ENCODE results near the gene APOE. TPM values are rescaled to one million over a fixed set of nuclear protein-coding genes. Genes with fewer than 3 reads are reported as not detected.

APOE gene
- polyA plus RNA-seq, 1 experiment, result 2.8 TPM

DNA sequence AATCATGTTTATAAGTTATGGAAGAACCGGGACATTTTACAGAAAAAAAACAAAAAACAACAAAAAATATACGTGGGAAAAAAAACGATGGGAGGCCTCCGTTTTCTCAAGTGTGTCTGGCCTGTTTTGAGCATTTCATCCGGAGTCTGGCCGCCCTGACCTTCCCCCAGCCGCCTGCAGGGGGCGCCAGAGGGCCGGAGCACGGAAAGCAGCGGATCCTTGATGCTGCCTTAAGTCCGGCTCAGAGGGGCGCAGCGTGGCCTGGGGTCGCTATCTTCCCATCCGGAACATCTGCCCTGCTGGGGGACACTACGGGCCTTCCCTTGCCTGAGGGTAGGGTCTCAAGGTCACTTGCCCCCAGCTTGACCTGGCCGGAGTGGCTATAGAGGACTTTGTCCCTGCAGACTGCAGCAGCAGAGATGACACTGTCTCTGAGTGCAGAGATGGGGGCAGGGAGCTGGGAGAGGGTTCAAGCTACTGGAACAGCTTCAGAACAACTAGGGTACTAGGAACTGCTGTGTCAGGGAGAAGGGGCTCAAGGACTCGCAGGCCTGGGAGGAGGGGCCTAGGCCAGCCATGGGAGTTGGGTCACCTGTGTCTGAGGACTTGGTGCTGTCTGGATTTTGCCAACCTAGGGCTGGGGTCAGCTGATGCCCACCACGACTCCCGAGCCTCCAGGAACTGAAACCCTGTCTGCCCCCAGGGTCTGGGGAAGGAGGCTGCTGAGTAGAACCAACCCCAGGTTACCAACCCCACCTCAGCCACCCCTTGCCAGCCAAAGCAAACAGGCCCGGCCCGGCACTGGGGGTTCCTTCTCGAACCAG lies 1.8 kb upstream of the APOE start:
- POLR2A ChIA-PET, result no interaction called here
- TF ChIP-seq, protein P1, sequence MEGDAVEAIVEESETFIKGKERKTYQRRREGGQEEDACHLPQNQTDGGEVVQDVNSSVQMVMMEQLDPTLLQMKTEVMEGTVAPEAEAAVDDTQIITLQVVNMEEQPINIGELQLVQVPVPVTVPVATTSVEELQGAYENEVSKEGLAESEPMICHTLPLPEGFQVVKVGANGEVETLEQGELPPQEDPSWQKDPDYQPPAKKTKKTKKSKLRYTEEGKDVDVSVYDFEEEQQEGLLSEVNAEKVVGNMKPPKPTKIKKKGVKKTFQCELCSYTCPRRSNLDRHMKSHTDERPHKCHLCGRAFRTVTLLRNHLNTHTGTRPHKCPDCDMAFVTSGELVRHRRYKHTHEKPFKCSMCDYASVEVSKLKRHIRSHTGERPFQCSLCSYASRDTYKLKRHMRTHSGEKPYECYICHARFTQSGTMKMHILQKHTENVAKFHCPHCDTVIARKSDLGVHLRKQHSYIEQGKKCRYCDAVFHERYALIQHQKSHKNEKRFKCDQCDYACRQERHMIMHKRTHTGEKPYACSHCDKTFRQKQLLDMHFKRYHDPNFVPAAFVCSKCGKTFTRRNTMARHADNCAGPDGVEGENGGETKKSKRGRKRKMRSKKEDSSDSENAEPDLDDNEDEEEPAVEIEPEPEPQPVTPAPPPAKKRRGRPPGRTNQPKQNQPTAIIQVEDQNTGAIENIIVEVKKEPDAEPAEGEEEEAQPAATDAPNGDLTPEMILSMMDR (IDR thresholded peaks at IDR 0.05; ENCODE audit: insufficient read depth, low read depth, low read length), result peak; percentile 99
- DNase-seq (ENCODE audit: low read depth), result no peak
- CTCF ChIA-PET, result interaction anchor here (0.6 to 6.6 kb wide), 21 partner anchors 9 to 436 kb away, joined by 3 to 151 read pairs (median 4); partner anchors contain the start of genes APOC1, CLPTM1, IGSF23 and KLC3
- peaks cover 14% of the 10 kb centered on the region for H3K36me3 ChIP-seq (ENCODE audit: control insufficient read depth, insufficient read depth, low read length)
- peaks cover 3% of the 10 kb centered on the region for H3K27me3 ChIP-seq (ENCODE audit: control insufficient read depth, insufficient read depth, low read length)
- no peak overlapping the region for H3K4me3 ChIP-seq (ENCODE audit: low read depth, low read length)

DNA sequence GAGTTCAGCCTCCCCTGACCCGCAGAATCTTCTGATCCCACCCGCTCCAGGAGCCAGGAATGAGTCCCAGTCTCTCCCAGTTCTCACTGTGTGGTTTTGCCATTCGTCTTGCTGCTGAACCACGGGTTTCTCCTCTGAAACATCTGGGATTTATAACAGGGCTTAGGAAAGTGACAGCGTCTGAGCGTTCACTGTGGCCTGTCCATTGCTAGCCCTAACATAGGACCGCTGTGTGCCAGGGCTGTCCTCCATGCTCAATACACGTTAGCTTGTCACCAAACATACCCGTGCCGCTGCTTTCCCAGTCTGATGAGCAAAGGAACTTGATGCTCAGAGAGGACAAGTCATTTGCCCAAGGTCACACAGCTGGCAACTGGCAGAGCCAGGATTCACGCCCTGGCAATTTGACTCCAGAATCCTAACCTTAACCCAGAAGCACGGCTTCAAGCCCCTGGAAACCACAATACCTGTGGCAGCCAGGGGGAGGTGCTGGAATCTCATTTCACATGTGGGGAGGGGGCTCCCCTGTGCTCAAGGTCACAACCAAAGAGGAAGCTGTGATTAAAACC lies 1.1 kb upstream of the APOE start:
- POLR2A ChIA-PET, result no interaction called here
- no peak for DNase-seq (ENCODE audit: low read depth)
- CTCF ChIA-PET, result interaction anchor here (0.6 to 6.6 kb wide), 19 partner anchors 9 to 435 kb away, joined by 3 to 151 read pairs (median 4); partner anchors contain the start of genes APOC1, CLPTM1, IGSF23 and KLC3
- Histone ChIP-seq H3K4me3 (ENCODE audit: low read depth, low read length) (no peak overlapping the region), H3K36me3 (ENCODE audit: control insufficient read depth, insufficient read depth, low read length) (peaks cover 14% of the 10 kb centered on the region), H3K27me3 (ENCODE audit: control insufficient read depth, insufficient read depth, low read length) (peaks cover 3% of the 10 kb centered on the region)
- TF ChIP-seq, protein P1 (IDR thresholded peaks at IDR 0.05; ENCODE audit: insufficient read depth, low read depth, low read length), result 0 out of 2 replicates have a peak, but pooled peaks have one; percentile 27

DNA sequence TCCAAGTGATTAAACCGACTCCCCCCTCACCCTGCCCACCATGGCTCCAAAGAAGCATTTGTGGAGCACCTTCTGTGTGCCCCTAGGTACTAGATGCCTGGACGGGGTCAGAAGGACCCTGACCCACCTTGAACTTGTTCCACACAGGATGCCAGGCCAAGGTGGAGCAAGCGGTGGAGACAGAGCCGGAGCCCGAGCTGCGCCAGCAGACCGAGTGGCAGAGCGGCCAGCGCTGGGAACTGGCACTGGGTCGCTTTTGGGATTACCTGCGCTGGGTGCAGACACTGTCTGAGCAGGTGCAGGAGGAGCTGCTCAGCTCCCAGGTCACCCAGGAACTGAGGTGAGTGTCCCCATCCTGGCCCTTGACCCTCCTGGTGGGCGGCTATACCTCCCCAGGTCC lies 2.0 kb downstream of the APOE start:
- TF ChIP-seq, protein P1 (IDR thresholded peaks at IDR 0.05; ENCODE audit: insufficient read depth, low read depth, low read length), result no peak
- H3K36me3 ChIP-seq (ENCODE audit: control insufficient read depth, insufficient read depth, low read length), result no peaks in the 10 kb centered on the region; the same call in 1 of the 2 replicates
- CTCF ChIA-PET, result interaction anchor here (6.6 kb wide), 1 partner anchor 45 kb away, joined by 151 read pairs; the partner anchor contains the start of gene CLPTM1

DNA sequence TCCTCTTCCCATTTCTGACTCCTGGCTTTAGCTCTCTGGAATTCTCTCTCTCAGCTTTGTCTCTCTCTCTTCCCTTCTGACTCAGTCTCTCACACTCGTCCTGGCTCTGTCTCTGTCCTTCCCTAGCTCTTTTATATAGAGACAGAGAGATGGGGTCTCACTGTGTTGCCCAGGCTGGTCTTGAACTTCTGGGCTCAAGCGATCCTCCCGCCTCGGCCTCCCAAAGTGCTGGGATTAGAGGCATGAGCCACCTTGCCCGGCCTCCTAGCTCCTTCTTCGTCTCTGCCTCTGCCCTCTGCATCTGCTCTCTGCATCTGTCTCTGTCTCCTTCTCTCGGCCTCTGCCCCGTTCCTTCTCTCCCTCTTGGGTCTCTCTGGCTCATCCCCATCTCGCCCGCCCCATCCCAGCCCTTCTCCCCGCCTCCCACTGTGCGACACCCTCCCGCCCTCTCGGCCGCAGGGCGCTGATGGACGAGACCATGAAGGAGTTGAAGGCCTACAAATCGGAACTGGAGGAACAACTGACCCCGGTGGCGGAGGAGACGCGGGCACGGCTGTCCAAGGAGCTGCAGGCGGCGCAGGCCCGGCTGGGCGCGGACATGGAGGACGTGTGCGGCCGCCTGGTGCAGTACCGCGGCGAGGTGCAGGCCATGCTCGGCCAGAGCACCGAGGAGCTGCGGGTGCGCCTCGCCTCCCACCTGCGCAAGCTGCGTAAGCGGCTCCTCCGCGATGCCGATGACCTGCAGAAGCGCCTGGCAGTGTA lies 2.7 kb downstream of the APOE start:
- Histone ChIP-seq H3K4me3 (ENCODE audit: low read depth, low read length) (no peak overlapping the region), H3K36me3 (ENCODE audit: control insufficient read depth, insufficient read depth, low read length) (no peaks in the 10 kb centered on the region), H3K27me3 (ENCODE audit: control insufficient read depth, insufficient read depth, low read length) (peaks cover 3% of the 10 kb centered on the region)
- TF ChIP-seq, protein P1 (IDR thresholded peaks at IDR 0.05; ENCODE audit: insufficient read depth, low read depth, low read length), result no peak
- ChIA-PET POLR2A (no interaction called here), CTCF (interaction anchor here (6.6 kb wide), 1 partner anchor 45 kb away, joined by 151 read pairs; the partner anchor contains the start of gene CLPTM1)
- no peak for DNase-seq (ENCODE audit: low read depth)

More for the DNA sequence above, 2.0 kb downstream of the APOE start:
- POLR2A ChIA-PET, result no interaction called here
- H3K27me3 ChIP-seq (ENCODE audit: control insufficient read depth, insufficient read depth, low read length), result peaks cover 3% of the 10 kb centered on the region
- no peak for DNase-seq (ENCODE audit: low read depth)
- no peak overlapping the region for H3K4me3 ChIP-seq (ENCODE audit: low read depth, low read length)
